Measurements from ENCODE around the gene TMEM50B. TPM values are rescaled to one million over a fixed set of nuclear protein-coding genes. Genes with fewer than 3 reads are reported as not detected.

Gene TMEM50B
- total RNA-seq, 1 donor from 2014 or later: 29.7 TPM

GRCh38 chr21:33522297-33522952, 42.7 kb upstream of the TMEM50B start:
- Histone ChIP-seq H3K79me2 (ENCODE audit: insufficient read depth, low read length) (no peaks in the 10 kb centered on the region), H3K4me1 (ENCODE audit: insufficient read depth, low read length) (no peaks in the 10 kb centered on the region), H3K9me3 (ENCODE audit: insufficient read depth, low read depth, low read length) (no peaks in the 10 kb centered on the region), H2AFZ (ENCODE audit: low read depth, low read length) (no peak overlapping the region), H3K9ac (ENCODE audit: low read length) (no peak overlapping the region), H3K4me2 (ENCODE audit: low read length) (no peak overlapping the region), H3K4me3 (ENCODE audit: insufficient read depth, low read depth, low read length) (no peak overlapping the region), H4K20me1 (ENCODE audit: insufficient read depth, low read length) (no peaks in the 10 kb centered on the region), H3K27me3 (ENCODE audit: insufficient read depth, low read length) (no peaks in the 10 kb centered on the region), H3K36me3 (ENCODE audit: insufficient read depth, low read length) (peaks cover 38% of the 10 kb centered on the region), H3K27ac (ENCODE audit: low read depth, low read length) (no peak overlapping the region)
- no peaks in the 10 kb centered on the region for H3K4me1 Mint-ChIP-seq (ENCODE audit: low read depth, unreplicated experiment)
- FAIRE-seq (no peak), DNase-seq (ENCODE audit: low read depth) (no peak)
- TF ChIP-seq EZH2 (IDR thresholded peaks at IDR 0.05; ENCODE audit: insufficient read depth, low read length): no peak
- TF ChIP-seq CTCF (IDR thresholded peaks at IDR 0.05; ENCODE audit: insufficient read depth, low read depth, low read length): no peak
- H3K36me3 Mint-ChIP-seq (ENCODE audit: low read depth, unreplicated experiment): peaks cover 6% of the 10 kb centered on the region
- H3K4me3 Mint-ChIP-seq (ENCODE audit: unreplicated experiment): no peak overlapping the region
- H3K27ac Mint-ChIP-seq (ENCODE audit: unreplicated experiment): no peak overlapping the region
- no peaks in the 10 kb centered on the region for H3K27me3 Mint-ChIP-seq (ENCODE audit: low read depth, unreplicated experiment)
- H3K9me3 Mint-ChIP-seq (ENCODE audit: unreplicated experiment): no peaks in the 10 kb centered on the region

- Histone ChIP-seq H2AFZ (ENCODE audit: low read depth, low read length) (no peak overlapping the region), H4K20me1 (ENCODE audit: insufficient read depth, low read length) (no peaks in the 10 kb centered on the region), H3K4me3 (ENCODE audit: insufficient read depth, low read depth, low read length) (no peak overlapping the region), H3K4me2 (ENCODE audit: low read length) (no peak overlapping the region), H3K4me1 (ENCODE audit: insufficient read depth, low read length) (no peaks in the 10 kb centered on the region), H3K27me3 (ENCODE audit: insufficient read depth, low read length) (no peaks in the 10 kb centered on the region), H3K36me3 (ENCODE audit: insufficient read depth, low read length) (peaks cover 54% of the 10 kb centered on the region), H3K79me2 (ENCODE audit: insufficient read depth, low read length) (no peaks in the 10 kb centered on the region), H3K9me3 (ENCODE audit: insufficient read depth, low read depth, low read length) (no peaks in the 10 kb centered on the region), H3K9ac (ENCODE audit: low read length) (no peak overlapping the region), H3K27ac (ENCODE audit: low read depth, low read length) (no peak overlapping the region)
- DNase-seq (ENCODE audit: low read depth) (no peak), FAIRE-seq (no peak)
- peaks cover 6% of the 10 kb centered on the region for H3K36me3 Mint-ChIP-seq (ENCODE audit: low read depth, unreplicated experiment)
- H3K4me3 Mint-ChIP-seq (ENCODE audit: unreplicated experiment): no peak overlapping the region
- TF ChIP-seq EZH2 (IDR thresholded peaks at IDR 0.05; ENCODE audit: insufficient read depth, low read length) (no peak), CTCF (IDR thresholded peaks at IDR 0.05; ENCODE audit: insufficient read depth, low read depth, low read length) (no peak)
- H3K27ac Mint-ChIP-seq (ENCODE audit: unreplicated experiment): no peak overlapping the region
- H3K4me1 Mint-ChIP-seq (ENCODE audit: low read depth, unreplicated experiment): no peaks in the 10 kb centered on the region
- H3K9me3 Mint-ChIP-seq (ENCODE audit: unreplicated experiment): no peaks in the 10 kb centered on the region
- no peaks in the 10 kb centered on the region for H3K27me3 Mint-ChIP-seq (ENCODE audit: low read depth, unreplicated experiment)
Measured at GRCh38 chr21:33518899-33519298, 39.1 kb upstream of the TMEM50B start.

- Histone ChIP-seq H2AFZ (ENCODE audit: low read depth, low read length) (no peak overlapping the region), H3K9me3 (ENCODE audit: insufficient read depth, low read depth, low read length) (no peaks in the 10 kb centered on the region), H3K79me2 (ENCODE audit: insufficient read depth, low read length) (no peaks in the 10 kb centered on the region), H3K4me1 (ENCODE audit: insufficient read depth, low read length) (no peaks in the 10 kb centered on the region), H3K36me3 (ENCODE audit: insufficient read depth, low read length) (peaks cover 58% of the 10 kb centered on the region), H3K27ac (ENCODE audit: low read depth, low read length) (no peak overlapping the region), H3K4me2 (ENCODE audit: low read length) (no peak overlapping the region), H3K27me3 (ENCODE audit: insufficient read depth, low read length) (no peaks in the 10 kb centered on the region), H3K9ac (ENCODE audit: low read length) (no peak overlapping the region), H3K4me3 (ENCODE audit: insufficient read depth, low read depth, low read length) (no peak overlapping the region), H4K20me1 (ENCODE audit: insufficient read depth, low read length) (no peaks in the 10 kb centered on the region)
- Mint-ChIP-seq H3K36me3 (ENCODE audit: low read depth, unreplicated experiment) (peaks cover 20% of the 10 kb centered on the region), H3K4me1 (ENCODE audit: low read depth, unreplicated experiment) (no peaks in the 10 kb centered on the region), H3K27ac (ENCODE audit: unreplicated experiment) (no peak overlapping the region), H3K9me3 (ENCODE audit: unreplicated experiment) (no peaks in the 10 kb centered on the region), H3K4me3 (ENCODE audit: unreplicated experiment) (no peak overlapping the region), H3K27me3 (ENCODE audit: low read depth, unreplicated experiment) (no peaks in the 10 kb centered on the region)
- TF ChIP-seq CTCF (IDR thresholded peaks at IDR 0.05; ENCODE audit: insufficient read depth, low read depth, low read length) (no peak), EZH2 (IDR thresholded peaks at IDR 0.05; ENCODE audit: insufficient read depth, low read length) (no peak)
- FAIRE-seq (no peak), DNase-seq (ENCODE audit: low read depth) (no peak)
Measured at GRCh38 chr21:33514229-33514628, 34.5 kb upstream of the TMEM50B start.
